Choroid plexus epithelial cell (primary cell): ENCODE measurements around the gene SPATA16.

Experiments
- DNase-seq: peaks from one replicate; pipeline ENCODE4 v3.0.0-alpha.2; 2010; ENCODE audit warnings: low read depth
- H3K4me3 ChIP-seq: 2 replicates; pipeline ENCODE4 v1.5.1; 2011; ENCODE audit warnings: low read depth, mild to moderate bottlenecking, control low read depth, low read length, moderate library complexity
- TF ChIP-seq, protein P1 (sequence below): conservative IDR thresholded peaks from 2 replicates; pipeline ENCODE4 v1.5.1; 2011; ENCODE audit warnings: low read depth, mild to moderate bottlenecking, control low read depth, inconsistent platforms, low read length, moderate library complexity

Gene SPATA16

DNA sequence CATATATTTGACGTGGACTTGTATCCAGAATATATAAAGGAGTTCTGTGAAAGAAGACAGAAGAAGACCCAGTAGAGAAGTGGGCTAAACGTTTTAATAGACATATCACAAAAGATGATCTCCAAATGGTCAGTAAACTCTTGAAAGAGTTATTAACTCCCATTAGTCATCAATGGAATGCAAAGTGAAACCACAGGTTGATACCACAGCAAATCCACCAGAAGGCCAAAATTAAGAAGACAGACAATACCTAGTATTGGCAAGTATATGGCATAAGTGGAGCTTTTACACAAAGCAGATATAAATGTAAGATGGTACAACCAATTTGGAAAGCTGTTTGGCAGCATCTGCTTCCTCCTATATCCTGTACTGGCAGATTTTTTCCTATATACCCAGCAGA lies 6.0 kb downstream of the SPATA16 start:
- no peak overlapping the region for H3K4me3 ChIP-seq
- peak; percentile 9 for DNase-seq
- TF ChIP-seq, protein P1, sequence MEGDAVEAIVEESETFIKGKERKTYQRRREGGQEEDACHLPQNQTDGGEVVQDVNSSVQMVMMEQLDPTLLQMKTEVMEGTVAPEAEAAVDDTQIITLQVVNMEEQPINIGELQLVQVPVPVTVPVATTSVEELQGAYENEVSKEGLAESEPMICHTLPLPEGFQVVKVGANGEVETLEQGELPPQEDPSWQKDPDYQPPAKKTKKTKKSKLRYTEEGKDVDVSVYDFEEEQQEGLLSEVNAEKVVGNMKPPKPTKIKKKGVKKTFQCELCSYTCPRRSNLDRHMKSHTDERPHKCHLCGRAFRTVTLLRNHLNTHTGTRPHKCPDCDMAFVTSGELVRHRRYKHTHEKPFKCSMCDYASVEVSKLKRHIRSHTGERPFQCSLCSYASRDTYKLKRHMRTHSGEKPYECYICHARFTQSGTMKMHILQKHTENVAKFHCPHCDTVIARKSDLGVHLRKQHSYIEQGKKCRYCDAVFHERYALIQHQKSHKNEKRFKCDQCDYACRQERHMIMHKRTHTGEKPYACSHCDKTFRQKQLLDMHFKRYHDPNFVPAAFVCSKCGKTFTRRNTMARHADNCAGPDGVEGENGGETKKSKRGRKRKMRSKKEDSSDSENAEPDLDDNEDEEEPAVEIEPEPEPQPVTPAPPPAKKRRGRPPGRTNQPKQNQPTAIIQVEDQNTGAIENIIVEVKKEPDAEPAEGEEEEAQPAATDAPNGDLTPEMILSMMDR, result no peak

DNA sequence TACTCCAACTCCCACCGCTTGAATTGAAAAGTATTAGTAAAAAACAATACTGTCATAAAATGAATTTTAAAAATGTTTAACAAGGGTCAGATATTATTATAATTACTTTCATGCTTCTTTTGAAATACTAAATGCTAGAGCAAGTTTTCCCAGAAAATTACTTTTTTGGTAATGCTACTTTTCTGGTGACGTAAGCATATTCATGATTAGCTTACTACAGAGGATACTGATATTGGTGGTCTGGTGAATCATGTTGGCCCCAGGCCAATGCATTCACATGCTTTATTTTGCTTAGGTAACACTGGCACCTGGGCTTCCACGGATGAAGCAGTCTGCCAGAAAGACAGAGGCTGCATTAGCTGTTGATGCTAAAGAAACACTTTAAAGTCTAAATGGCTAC lies 12.4 kb downstream of the SPATA16 start:
- TF ChIP-seq, protein P1, result no peak
- H3K4me3 ChIP-seq, result no peak overlapping the region
- DNase-seq, result no peak

DNA sequence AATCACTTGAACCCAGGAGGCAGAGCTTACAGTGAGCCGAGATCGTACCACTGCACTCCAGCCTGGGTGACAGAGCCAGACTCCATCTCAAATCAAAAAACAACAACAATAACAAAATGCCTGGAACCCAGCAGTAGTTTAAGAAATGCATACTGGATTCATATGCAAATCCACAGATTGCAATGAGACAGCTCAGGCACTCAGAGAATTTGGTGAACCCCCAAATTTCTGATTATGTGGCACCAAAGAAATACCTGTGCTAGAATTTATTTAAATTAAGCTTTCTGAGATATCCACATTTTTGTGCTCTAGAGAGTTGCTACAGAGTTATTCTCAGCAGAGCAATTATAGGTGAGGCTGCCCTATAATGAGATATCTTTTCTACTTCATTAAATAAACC lies 29.7 kb downstream of the SPATA16 start:
- TF ChIP-seq, protein P1, result no peak
- no peak overlapping the region for H3K4me3 ChIP-seq
- no peak for DNase-seq

DNA sequence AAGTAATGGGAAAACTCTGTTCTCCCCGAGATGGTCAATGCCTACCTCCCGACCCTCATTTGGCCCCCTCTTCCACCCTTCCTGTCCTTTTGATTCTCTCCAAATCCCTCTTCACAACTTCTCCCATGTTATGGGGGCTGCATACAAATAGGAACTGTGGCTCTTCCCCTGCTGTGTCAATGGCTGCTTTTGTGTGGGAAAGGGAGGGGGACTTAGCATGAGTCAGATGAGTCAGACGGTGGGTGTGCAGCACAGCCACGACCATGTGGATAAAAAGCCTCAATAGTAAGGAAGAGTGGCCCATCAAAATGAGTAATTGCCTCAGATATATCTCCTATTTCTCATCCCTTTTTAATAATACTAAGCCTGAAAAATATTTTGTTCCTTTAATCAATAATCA lies 31.9 kb downstream of the SPATA16 start:
- DNase-seq, result no peak
- no peak overlapping the region for H3K4me3 ChIP-seq
- TF ChIP-seq, protein P1, result no peak

DNA sequence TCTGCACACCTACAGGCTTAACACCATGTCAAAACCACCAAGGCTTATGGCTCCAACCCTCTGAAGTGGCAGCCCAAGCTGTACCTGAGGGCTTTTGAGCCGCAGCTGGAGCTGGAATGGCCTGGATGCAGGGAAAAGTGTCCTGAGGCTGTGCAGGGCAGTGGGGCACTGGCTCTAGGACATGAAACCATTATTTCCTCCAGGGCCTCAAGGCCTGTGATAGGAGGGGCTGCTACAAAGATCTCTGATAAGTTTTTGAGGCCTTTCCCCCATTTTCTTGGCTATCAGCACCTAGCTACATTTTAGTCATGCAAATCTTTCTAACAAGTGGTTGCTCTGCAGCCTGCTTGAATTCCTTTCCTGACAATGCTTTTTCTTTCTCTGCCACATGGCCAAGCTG lies 37.6 kb downstream of the SPATA16 start:
- no peak overlapping the region for H3K4me3 ChIP-seq
- TF ChIP-seq, protein P1, result no peak
- no peak for DNase-seq

DNA sequence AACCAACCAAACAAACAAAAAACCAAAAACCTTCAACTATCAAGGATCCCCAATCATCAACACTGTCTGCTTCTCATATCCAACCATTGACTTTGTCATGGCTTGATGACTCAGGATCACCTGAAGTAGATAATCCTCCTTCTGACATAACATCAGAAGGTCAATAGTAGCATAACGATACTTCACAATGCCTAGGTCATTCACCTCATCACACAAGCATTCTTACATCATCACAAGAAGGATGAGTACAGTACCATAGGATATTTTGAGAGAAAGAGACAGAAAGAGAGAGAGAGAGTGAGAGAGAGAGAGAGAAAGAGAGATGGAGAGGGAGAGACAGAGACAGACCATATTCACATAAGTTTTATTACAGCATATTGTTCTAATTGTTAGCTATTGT lies 42.1 kb downstream of the SPATA16 start:
- no peak overlapping the region for H3K4me3 ChIP-seq
- DNase-seq, result no peak

DNA sequence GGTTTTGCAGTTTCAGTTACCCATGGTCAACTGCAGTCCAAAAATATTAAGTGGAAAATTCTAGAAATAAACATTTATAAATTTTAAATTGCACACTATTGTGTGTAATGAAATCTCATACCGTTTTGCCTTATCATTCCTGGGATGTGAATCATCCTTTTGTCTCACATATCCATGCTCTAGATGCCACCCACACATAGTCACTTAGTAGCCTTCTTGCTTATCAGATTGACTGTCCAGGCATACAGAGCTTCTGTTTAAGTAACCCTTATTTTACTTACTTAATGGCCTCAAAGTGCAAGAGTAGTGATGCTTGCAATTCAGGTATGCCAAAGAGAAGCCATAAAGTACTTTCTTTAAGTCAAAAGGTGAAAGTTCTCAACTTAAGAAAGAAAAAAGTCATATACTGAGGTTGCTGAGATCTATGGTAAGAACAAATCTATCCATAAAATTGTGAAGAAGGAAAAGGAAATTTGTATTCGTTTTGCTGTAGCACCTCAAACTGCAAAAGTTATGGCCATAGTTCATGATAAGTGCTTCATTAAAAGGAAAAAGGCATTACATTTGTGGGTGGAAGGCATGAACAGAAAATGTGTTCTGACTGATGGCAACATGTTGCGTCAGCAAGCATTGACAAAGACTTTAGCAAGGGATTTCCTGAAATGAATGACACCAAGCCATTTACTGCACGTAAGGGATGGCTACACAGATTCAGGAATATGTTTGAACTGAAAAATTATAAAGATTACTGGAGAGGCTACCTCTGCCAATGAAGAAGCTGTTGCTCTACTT lies 43.8 kb downstream of the SPATA16 start:
- TF ChIP-seq, protein P1, result no peak
- H3K4me3 ChIP-seq, result no peak overlapping the region
- peak; percentile 2 for DNase-seq

More for the DNA sequence above, 42.1 kb downstream of the SPATA16 start:
- TF ChIP-seq, protein P1, result no peak
